Endometrial microvascular endothelial cells (primary cell): ENCODE measurements around the gene CTXND2. TPM values are rescaled to one million over a fixed set of nuclear protein-coding genes. Genes with fewer than 3 reads are reported as not detected.
"Not testable (repeated sequence)": the region's sequence is repeated elsewhere in the genome, so short reads cannot be mapped to it uniquely, and the experiment has no call there.

Experiments used
- in situ Hi-C: cut with HindIII; loops from 2 replicates; pipeline ENCODE4 v1.10.0; 2017; ENCODE audit warnings: low sequenced_read_pairs, low pct_unique_long_range_greater_than_20kb; ENCODE audit errors: inconsistent ontology term
- total RNA-seq: library from RNA; depleted of rRNA; stranded (reverse); fragments of >200 nt; gene quantifications from one replicate; pipeline ENCODE4 v1.2.3, GENCODE V29; 2015; ENCODE audit errors: inconsistent ontology term

The CTXND2 gene
- total RNA-seq: not detected

DNA sequence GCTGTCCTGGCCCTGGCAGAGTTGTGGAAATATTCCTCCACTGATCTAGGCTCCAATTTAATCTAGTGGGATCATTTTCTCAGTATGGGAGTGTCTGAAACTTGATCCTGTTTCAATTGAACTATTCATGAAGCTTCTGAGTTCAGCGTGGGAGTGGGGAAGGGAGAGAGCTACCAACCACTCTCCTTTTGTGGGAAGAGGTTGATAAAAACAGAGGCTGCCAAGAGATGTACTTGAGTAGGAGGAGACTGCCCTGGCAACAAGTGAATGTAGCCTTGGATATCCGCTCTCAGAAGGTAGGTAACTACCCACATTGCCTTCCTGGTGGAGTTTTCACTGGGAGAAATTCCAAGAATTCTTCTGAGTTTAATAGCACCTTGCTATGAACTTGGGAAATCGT lies at the start of gene CTXND2:
TSS of gene CTXND2 (plus strand) at position 119 of the 400 bp plus-strand sequence. CDS start 25,179 bp downstream, outside the sequence.
- in situ Hi-C loops: no loop called here

DNA sequence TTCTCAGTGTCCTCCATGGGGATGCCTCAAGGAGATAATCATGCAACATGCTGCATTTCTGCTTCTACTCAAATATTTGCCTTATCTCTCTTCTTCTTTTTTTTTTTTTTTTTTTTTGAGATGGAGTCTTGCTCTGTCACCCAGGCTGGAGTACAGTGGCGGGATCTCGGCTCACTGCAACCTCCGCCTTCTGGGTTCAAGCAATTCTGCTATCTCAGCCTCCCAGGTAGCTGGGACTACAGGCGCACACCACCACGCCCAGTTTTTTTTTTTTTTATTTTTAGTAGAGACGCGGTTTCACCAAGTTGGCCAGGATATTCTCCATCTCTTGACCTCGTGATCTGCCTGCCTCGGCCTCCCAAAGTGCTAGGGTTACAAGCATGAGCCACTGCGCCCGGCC lies 46.1 kb upstream of the CTXND2 start:
- in situ Hi-C loops: not testable (repeated sequence)

DNA sequence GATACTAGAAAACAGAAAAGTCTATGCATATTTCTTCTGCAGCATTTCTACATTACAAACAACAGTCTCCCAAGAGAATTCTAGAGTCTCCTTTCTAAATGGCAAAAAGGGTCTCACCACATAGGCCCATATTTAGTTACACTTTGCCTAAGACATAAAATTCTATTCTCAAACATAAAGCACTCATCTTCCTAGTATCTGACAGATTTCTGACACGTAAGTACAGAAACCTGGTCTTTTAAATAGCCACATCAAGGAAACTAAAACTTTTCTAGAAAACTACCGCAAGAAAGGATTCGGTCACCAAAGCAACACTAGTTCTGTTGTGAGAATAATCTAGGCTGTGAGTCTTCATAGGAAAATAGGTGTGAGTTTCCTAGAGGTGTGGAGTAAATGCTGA lies 45.3 kb upstream of the CTXND2 start:
- in situ Hi-C loops: no loop called here

DNA sequence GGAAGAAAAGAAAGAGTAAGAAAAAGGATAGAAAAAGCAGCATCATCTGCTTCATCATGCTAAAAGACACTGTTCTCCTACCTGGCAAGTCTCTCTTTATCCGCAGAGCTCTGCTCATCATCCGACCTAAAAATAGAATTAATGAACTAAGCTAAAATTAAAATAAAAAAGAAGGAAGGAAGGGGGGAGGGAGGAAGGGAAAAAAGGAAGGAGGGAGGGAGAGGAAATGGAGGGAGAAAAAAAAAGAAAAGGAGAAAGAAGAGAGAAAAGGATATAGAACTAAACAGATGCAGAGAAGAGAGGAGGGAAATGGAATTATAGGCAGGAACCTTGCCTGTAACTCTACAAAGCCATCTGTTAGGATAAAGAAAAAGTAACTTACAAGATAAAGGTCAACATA lies 44.6 kb upstream of the CTXND2 start:
- in situ Hi-C loops: no loop called here

DNA sequence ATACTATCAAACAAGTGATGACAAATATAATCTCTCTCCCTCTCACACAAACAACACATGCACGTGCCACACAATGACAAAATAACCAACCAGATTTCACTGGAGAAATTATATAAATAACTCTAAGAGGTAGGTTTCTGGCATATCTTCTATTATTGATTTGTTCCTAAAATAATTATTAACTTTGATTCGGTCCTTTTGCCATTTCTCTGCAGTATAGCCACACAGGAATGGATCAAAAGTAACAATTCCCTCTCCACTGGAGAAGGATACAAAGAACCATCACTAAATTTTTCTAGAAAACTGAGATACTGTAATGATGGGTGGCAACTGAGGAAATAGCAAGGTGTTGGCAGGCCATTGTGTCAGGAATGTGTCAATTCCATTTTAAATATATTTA lies 44.0 kb upstream of the CTXND2 start:
- in situ Hi-C loops: no loop called here

DNA sequence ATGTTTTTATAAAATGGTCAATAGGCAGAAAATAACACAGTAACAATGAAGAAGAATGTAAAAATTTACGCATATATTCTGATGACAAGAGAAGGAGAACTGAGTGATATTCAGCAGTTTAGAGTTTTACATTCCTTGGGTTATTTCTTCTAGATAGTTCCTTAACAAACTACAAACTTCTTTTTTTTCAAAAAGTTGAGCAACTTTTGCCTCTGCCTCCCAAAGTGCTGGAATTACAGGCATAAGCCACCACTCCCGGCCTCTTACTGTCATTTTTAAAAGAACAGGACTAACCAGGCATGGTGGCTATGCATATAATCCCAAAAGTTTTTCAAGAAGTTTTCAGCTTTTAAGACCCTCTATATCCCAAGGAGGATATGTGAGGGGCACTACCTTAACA lies 43.5 kb upstream of the CTXND2 start:
- in situ Hi-C loops: no loop called here

DNA sequence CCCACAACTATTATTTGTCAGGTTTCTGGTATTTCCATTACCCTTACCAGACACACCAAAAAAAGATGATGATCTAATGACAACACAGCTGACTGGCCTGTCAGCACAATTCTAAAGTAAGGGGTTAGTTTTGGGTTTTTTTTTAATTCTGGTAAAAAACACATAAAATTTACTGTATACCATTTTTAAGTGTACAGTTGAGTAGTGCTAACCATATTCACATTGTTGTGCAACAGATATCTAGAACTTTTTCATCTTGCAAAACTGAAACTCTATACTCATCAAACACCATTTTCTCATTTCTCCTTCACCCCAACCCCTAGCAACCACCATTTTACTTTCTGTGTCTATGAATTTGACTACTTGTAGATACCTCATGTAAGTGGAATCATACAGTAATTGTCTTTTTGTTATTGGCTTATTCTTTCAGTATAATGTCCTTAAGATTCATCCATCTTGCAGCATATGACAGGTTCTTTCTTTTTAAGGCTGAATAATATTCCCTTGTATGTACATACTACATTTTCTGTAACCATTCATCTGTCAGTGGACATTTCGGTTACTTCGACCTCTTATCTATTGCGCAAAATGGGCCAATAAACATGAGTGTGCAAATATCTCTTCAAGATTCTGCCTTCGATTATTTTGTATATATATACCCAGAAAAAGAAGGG lies 40.3 kb upstream of the CTXND2 start:
- in situ Hi-C loops: no loop called here

DNA sequence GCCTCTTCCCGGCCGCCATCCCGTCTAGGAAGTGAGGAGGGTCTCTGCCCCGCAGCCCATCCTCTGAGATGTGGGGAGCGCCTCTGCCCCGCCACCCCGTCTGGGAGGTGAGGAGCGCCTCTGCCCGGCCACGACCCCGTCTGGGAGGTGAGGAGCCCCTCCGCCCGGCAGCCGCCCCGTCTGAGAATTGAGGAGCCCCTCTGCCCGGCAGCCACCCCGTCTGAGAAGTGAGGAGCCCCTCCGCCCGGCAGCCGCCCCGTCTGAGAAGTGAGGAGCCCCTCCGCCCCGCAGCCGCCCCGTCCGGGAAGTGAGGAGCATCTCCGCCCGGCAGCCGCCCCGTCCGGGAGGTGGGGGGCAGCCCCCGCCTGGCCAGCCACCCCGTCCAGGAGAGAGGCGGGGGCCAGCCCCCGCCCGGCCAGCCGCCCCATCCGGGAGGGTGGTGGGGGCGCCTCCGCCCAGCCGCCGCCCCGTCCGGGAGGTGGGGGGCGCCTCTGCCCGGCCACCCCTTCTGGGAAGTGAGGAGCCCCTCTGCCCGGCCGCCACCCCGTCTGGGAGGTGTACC lies 36.1 kb upstream of the CTXND2 start:
- in situ Hi-C loops: not testable (repeated sequence)

DNA sequence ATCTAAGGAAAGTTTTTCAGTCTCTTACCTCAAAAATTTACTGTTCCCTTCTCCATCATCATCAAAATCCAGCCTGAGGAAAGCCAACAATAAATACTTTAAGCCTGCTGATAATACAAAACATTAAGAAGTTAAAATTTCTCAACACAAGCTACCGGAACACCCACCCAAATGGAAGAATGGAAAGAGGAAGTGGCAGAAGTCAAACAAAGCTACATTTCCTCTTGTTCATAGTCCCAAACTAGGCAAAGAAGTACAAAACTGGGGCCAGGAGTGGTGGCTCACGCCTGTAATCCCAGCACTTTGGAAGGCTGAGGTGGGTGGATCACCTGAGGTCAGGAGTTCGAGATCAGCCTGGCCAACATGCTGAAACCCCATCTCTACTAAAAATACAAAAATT lies 34.2 kb upstream of the CTXND2 start:
- in situ Hi-C loops: not testable (repeated sequence)

DNA sequence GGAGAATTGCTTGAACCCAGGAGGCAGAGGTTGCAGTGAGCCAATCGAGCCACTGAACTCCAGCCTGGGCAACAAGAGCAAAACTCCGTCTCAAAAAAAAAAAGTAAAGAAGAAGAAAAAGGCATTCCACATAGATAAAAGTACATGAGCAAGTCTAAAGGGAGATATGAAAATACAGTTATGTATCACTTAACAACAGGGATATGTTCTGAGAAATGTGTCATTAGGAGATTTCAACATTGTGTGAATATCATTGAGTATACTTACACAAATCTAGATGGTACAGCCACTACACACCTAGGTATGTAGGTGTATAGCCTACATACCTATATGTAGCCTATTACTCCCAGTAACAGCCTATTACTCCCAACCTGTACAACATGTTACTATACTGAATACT lies 23.2 kb upstream of the CTXND2 start:
- in situ Hi-C loops: no loop called here

DNA sequence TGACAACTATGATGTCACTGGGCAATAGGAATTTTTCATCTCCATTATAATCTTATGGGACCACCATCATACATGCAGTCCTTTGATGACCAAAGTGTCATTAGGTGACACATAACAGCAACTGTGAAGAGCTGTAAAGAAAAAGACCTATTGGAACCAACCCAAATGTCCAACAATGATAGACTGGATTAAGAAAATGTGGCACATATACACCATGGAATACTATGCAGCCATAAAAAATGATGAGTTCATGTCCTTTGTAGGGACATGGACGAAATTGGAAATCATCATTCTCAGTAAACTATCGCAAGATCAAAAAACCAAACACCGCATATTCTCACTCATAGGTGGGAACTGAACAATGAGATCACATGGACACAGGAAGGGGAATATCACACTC lies 22.7 kb upstream of the CTXND2 start:
- in situ Hi-C loops: not testable (repeated sequence)

DNA sequence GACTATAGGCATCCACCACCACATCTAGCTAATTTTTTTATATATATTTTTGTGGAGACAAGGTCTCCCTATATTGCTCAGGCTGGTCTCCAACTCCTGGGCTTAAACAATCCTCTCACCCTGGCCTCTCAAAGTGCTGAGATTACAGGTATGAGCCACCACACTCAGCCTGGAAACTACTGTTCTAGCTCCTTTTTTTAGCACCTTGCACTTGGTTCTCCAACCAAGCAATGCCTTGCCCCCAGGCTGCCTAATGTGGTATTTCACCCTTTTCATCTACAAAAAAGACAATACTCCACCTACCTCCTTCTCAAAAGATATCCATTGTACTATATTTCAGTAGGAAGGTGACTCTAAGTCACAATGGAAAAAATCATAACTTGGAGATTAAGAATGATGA lies 17.3 kb upstream of the CTXND2 start:
- in situ Hi-C loops: no loop called here

DNA sequence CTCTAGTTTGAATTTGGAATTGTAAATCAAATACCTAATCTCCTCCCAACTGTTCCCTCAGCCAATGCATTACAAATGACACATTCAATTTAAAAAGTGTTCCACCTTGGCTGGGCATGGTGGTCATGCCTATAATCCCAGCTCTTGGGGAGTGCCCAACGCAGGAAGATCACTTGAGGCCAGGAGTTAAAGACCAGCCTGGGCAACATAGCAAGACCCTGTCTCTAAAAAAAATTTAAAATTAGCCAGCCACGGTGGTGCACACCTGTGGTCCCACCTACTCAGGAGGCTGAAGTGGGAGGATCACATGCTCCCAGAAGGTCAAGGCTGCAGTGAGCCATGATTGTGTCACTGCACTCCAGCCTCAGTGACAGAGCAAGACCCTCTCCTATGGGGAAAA lies 14.4 kb upstream of the CTXND2 start:
- in situ Hi-C loops: no loop called here

DNA sequence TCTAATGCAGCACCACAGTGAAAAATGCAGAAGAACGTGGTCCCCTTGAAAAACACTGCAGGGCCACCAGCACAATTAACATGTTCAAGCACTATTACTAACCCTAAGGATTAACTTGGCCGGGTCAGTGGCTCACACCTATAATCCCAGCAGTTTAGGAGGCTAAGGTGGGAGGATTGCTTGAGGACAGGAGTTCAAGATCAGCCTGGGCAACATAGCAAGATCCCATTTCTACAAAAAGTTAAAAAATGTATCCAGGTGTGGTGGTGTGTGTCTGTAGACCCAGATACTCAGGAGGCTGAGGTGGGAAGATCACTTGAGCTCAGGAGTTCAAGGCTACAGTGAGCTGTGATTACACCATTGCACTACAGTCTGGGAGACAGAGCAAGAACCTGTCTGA lies 13.4 kb upstream of the CTXND2 start:
- in situ Hi-C loops: no loop called here

DNA sequence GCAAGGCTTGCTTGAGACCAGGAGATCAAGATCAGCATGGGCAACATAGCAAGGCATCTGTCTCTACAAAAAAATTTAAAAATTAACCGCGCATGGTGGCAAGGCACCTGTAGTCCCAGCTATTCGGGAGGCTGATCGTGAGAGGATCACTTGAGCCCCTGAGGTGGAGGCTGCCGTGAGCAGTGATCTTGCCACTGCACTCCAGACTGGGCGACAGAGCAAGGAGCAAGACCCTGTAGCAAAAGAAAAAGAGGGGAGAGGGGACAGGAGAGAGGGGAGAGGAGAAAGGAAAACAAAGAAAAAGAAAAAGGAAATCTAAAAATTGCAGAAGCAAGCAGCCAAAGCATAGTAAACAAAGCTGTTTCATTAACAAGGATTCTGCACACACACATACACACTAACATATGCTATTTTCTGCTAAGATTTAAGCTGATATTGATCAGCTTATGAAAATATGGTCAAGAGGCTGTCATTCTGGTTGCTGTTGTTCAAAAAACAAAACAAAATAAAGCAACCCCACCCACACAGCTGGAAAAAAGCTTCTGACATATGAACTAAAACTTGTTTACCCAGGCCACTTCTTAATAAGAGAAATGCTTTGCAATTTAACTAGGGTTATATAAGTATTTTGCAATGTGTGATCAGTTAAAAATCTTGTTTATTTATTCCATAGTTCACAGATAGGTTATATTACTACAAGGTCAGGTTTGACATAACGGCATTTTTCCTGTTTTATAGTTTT lies 12.3 kb upstream of the CTXND2 start:
- in situ Hi-C loops: no loop called here

DNA sequence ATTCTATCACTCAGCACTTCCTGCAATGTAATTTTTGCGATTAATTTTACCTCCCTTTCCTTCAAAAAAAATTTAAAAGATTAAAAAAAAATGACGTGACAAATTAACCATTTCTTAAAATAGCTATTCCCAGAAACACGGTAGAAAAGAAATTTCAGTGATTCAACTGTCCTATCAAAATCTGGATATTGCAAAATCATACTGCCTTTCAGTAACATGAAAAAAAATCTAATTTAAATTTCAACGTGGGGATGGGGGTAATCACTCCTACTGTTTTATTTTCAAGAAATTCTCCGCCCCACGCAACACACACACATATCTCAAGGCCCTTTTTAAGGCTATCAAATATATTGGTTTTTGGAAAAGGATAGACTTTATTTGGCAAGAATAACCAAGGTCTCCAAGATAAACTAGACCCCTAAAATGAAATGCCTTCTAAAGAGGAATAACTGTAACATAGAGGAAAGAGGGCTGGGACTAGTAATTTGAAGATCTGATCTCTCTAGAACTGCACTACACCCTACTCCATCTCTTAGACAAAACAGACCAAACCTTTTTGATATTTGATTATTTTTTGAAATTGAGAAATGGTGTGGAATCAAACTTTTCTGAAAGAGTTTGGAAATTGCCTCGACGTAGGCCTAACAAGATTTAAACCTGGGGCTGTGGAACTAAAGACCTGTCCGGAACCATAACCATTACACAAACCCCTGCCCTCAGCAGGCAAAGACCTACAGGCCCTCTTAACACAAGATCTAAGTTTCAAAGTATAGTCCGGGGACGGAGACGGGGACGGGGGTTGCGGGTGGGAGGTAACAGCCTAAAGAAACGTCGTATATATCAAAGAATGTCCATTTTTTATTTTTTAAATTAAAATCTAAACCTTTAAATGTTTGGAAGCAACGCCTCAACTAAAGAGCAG lies 11.5 kb upstream of the CTXND2 start:
- in situ Hi-C loops: no loop called here

DNA sequence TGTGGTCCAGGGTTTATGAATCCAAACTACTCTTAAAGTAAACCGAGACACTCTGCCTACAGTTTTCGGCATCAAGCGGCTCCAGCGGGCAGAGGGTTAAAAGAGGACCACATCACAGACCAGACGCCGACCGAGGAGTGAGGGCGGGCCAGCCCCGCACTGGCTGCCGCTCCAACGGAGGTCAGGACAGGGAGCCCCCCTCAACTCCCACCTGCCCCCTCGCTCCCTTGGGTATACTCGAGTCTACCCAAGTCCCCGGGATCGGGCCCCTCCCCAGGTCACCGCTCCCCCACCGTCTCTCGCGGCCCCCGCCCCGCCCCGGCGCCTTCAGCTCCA lies 10.8 kb upstream of the CTXND2 start:
- in situ Hi-C loops: no loop called here

DNA sequence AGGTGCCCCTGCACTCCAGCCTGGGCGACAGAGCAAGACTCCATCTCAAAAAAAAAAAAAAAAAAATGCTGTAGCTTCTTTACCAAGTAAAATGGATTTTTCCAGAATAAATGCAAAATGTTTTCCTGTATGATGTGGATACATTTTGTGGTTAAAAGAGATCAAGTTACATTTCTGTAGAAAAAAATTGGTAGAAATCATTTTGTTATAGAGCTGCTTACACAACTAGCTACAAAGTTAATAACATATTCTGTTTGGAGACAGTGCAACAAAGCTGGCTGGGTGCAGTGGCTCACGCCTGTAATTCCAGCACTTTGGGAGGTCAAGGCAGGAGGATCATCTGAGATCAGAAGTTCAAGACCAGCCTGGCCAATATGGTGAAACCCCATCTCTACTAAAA lies 8.0 kb upstream of the CTXND2 start:
- in situ Hi-C loops: not testable (repeated sequence)

DNA sequence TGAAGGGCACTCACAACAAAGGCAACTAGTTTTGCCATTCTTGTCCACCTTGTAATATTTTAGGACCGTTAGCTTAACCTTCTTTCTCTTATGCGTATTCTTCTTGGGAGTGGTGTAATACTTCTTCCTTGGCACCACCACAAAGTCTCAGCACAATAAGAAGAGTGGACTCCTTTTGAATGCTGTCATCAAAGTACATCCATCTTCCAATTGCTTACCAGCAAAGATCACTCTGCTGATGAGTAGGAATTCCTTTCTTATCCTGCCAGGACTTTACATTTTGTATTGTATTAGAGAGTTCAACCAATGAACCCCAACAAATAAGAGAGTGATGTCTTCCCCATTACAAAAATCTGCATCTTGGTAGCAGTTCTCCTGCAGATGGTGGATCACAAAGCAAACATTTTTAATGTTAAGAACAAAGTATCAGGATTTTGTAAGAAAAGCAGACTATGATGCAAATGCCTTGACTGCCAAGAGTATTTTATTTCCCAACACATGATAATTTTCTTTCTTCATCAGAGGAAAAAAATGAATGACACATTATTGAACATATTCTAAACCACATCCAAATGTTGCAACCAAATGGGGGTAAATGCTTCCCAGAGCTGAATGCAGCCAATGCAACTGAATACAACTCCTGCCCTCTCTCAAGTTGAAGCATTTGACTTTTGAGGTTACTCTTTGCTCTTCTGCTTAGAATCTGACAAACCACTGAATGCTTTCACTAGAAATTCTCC lies 5.4 kb upstream of the CTXND2 start:
- in situ Hi-C loops: no loop called here
